HG03064 (cell line): ENCODE results near the gene CELF2.
"Not testable (repeated sequence)": the region's sequence is repeated elsewhere in the genome, so short reads cannot be mapped to it uniquely, and the experiment has no call there.

Experiments used
- ATAC-seq: cut with Tn5 transposase; IDR thresholded peaks from one replicate; pipeline ENCODE4 v1.9.1; 2021; ENCODE audit warnings: low read depth; ENCODE audit not compliant: unreplicated experiment

Gene CELF2

DNA sequence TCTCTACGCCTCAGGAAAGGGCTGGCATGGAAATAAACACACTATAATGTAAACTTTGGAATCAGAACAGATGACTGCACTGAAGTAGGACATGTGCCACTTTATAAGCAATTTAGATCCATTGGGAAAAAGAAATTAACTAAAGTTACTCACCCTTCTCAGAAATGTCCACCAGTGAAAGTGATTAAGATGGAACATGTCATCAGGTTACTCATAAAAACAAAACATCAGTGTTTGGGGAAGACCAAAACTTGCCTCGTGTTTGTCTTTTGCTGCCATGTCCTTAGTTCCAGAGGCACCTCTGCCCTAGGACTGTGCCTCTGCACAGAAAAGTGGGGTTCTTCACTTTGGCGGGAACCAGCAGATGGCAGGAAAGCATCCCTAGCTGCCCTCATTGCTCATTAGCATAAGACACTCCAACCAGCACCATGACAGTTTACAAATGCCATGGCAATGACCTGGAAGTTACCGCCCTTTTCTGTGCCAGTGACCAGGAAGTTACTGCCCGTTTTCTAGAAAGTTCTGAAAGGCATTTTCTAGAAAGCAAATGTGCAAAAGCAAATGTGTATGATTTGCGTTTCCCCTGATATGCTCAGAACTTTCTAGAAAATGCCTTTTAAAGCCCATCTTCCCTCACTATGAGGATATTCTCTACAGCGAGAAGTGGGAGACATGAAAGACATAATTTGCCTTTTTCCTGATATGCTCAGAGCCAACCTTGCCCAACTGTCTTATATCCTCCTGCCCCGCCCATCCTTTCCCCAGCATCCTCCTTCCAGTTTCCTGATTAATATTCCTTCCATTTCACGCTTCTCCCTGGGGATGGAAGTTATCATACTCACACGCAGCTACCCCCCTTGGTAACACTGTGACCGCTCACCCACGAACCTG is 335.6 kb downstream of the CELF2 start:
- ATAC-seq = no peak

DNA sequence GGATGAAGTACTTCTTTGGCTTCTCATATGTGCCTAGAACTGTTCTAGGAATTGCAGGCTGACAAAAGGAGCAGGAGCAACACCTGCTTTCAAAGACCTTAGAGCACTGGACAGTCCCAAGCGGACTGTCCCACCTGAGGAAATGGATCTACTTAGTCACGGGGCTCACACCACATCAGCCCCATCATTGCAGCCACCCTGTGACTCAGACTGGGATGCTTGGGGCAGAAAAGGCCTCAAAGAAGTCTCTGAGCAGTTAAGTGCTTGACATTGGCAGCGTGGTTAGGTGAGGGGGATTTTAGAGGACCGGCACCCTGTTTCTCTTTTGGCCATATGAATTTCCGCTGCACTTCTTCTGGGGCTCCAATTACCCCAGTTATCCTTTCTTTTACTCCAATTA is 337.2 kb downstream of the CELF2 start:
- no peak for ATAC-seq

DNA sequence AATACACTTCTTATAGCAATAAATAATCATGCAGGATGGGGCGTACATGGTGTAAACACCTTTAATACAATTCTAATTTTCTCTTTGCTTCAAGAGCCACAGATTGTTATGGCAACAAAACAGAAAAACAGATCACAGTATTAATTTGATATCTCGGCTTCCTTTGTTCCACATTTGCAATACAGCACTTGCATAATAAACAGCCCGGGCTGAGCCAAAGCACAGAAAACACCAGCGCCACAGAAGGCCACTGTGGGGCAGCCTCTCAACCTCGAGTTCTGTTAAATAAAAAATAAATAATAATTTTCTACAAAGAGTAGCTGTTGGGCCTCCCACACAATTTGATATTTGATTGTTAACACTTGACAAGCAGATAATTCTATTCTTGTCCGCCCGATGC is 337.9 kb downstream of the CELF2 start:
- no peak for ATAC-seq

DNA sequence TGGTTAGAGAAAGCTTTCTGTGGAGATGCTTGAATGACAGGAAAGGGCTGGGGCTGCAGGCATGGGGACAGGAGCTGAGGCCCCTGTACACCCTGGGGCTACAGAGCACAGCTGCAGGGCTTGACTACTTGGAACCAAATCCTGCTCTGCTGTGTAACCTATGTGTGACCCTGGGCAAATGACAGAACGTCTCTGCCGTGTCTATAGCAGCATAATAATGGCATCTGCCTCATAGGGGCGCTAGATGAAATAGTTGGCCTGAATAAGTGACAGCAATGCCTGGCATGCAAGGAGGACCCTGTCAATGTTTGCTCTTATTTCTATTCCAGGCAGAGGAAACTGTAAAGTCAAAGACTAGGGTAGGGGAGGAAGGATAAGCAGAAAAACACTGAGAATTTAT is 339.8 kb downstream of the CELF2 start:
- ATAC-seq = no peak

DNA sequence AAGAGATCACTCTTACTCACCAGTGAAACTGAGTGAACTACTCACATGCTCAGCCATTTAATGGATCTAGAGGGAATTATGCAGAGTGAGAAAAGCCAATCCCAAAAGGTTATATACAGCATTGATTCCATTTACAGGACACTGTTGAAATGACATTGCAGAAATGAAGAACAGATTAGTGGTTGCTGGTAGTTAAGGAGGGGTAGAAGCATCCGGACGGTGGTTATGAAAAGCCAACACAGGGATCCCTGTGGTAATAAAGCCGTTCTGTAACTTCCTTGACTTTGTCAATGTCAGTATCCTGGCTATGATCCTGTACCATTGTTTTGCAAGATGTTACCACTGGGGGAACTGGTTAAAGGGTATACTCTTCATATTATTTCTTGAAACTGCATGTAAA is 340.3 kb downstream of the CELF2 start:
- ATAC-seq = no peak

DNA sequence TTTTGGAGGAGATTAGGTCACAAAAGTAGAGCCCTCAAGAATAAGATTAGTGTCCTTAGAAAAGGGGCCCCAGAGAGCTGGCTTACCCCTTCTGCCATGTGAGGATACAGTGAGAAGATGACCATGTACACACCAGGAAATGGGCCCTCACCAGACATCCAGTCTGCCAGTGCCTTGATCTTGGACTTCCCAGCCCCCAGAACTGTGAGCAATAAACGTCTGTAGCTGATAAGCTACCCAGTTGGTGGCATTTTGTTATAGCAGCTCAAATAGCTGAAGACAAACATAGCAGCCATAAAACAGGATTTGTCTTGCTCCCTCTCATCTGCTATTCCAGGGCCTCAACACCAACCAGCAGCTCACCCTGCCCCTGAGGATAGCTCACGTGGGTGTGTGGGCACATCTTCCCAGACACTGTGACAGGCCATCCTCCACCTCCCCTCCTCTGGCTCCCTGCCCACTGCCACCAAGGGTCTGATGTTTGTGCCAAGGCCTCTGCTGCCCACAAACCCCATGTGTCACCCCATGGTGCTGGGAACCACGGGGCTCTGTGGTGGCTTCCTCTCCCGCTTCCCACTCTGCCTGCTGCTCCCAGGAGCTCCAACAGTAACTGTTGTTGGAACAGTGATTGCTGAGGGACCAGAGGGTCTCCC is 341.4 kb downstream of the CELF2 start:
- no peak for ATAC-seq

DNA sequence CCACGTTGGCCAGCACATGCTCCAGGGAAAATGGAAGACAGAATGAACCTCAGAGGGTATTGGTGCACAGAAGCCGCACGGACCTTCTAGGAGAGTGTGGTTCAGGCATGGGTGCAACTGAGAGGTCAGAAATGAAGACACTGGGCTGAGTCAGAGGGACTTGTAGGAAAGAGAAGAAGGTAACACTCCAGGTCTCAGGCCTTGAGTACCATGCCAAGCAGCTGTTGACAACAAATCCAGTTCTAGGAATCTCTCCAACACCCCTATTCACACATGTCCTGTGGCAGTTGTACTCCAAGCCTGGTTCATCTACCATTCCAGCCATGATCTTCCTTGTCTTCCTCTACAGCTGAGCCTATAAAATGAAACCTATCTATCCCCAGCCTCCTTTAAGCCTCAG is 342.2 kb downstream of the CELF2 start:
- no peak for ATAC-seq

DNA sequence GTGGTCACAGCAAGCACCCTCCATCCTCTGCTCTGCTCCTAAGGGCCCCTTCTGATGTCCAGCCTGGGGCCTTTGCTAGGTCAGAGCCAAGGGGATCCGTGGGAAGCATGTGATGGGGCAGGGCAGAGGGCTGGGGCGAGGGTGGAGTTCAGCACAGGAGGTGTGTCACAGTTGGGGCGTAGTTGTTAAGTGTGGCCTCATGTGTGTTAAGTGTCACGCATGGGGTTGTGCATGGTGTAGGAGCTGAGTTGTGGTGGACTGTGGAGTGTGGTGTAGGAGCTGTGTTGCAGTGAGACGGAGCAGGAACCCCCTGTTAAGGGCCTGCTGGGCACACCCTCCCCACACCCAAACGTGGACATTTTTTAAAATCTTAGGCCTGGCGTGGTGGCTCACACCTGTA is 345.8 kb downstream of the CELF2 start:
- ATAC-seq = no peak

DNA sequence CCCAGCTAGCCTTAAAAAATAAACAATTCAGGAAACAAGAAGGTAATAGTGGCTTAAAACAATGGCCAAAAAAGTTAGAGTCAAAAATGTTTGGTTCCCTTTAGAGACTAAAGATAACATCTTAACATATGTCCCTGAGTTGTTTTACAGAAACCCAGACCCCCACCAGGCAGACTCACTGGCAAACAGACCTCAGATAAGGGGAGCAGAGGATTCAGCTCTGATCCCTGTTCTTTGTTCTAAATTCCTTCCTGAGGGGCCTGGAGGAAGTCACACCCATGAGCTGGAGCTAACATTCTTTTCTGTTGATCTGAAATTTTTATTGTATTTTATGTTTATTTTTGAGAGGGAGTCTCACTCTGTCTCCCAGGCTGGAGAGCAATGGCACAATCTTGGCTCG is 346.6 kb downstream of the CELF2 start:
- ATAC-seq = no peak

DNA sequence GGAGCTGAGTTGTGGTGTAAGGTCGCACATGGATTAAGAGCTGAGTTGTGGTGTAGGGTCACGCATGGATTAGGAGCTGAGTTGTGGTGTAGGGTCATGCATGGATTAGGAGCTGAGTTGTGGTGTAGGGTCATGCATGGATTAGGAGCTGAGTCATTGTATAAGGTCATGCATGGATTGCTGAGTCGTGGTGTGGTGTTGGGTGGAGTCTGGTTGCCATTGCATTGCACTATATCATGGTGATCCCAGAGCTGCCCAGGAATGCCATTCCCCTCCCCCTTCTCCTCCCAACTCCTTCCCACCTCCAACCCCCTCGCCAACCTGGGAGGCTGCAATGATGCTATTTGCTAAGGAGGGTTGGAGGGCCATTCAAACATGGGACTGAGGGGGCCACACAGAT is 349.2 kb downstream of the CELF2 start:
- not testable (repeated sequence) for ATAC-seq

DNA sequence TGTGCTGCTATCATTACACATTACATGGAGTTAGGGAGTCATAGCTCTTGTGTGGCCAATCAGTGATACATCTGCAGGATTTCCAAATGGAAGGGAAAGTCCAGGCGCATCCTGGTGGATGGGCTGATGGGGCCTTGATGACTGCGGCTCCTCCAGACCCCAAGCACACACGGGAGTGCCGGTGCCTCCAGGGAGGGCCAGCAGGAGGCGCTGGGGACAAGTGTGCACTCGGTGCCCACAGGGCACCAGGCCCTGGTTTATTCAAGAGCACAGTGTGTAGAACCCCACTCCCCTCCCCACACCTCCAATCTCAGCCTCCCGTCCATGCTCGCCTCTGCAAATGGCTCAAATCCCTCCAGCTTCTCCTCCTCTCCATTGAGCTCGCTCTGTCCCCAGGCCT is 349.8 kb downstream of the CELF2 start:
- no peak for ATAC-seq

DNA sequence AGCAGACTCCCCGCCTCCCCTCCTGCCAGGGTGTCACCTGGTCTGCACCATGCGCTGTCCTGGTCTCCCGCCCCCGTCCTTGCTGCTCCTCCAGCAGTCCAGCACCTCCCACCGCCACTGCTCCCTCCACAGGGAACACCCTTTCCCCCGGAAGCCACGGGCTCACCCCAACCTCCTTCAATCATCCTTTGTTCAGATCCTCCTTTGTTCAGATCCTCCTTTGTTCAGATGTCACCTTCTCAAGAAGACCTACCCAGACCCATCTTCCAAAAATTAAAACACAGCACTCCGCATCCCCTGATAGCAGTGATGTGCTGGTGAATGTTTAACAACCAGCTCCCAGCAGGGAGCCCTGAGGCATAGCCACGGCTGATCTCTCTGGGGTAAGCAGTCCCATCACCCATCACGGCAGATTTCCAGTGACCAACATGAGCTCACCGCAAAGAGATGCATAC is 356.1 kb downstream of the CELF2 start:
- no peak for ATAC-seq

DNA sequence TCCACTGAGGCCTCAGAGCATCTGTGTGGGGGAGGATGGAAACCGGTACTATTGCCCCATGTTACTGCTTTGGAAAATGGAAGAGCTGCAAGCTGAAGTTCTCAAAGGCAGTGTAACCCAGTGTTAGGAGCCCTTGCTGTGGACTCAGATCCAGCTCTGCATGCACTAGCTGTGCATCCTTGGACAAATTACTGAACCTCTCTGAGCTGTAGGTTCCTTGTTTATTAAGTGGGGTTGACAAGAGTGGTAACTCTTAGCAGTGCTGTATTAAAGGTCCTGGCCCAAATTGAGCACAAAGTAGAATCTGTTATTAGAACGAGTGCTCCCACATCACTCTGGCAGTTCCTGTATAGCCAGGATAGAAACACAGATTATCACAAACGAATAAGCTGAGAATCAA is 359.6 kb downstream of the CELF2 start:
- no peak for ATAC-seq

DNA sequence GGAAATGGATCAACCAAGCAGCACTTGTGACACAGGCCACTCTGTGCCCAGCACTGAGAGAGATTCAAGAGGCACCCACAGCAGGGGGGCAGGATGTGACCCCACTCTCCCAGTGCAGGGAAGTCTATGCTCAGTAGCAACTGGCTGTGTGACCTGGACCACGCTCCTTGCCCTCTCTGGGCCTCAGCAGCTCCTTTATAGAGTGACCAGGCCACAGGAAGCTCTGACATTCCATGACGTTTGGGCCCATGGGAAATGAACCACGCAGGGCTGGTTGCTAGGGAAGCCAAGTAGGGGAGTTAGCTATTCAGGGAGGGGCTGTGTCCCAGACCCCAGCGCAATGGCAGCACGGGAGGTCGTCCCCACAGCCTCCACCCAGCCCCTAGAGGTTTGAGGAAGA is 361.2 kb downstream of the CELF2 start:
- ATAC-seq = no peak

DNA sequence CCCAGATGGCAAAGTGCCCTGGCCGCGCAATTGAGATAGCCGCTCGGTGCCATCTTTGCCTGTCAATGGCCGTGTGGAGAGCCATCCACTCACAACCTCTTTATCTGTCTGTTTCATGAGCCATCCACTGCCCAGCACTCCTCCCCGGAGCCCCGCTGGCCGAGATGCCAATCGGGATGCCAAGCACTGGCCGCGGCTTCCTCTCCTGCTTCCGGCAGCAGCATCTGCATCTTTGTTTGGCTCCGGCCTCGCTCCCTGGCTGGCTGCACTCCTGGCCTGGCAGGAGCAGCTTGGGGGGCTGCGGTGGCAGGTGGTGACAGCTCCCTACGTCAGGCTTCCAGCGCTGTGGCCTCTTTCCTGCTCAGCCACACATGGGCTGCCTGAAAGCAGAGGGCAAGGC is 362.1 kb downstream of the CELF2 start:
- ATAC-seq = no peak

DNA sequence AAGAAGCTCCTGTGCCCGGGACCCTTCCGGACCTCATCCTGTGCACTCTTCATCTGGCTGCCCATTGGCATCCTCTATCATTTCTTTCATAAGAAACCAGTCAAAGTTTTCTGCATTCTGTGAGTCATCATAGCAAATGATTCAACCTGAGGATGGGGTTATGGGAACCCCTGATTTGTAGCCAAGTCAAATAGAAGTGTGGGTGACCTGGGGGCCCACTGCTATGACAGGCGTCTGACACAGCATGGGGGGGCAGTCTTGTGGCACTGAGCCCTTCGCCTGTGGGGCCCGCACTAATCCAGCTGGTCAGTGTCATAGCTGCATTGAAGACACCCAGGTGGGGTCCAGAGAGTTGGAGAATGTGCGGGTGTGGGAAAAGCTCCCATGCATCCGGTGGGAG is 363.4 kb downstream of the CELF2 start:
- ATAC-seq = no peak

DNA sequence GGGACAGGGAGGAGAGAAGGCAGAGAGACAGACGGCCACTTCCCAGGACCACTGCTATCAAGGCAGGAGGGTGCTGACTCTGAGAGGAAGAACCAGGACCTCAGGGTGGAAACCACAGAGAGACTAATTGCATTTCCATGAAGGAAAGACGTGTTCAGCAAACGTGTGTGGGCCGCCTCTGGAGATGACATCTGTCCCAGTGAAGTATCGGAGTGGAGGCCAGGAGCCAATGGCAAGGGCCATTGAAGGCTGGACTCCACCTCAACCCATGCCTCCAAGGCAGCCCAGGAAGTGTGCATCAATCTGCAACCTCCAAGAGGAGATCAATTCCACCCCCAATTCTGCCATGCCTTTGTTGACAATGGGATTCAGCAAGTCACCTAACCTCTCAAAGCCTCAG is 363.8 kb downstream of the CELF2 start:
- ATAC-seq = no peak

DNA sequence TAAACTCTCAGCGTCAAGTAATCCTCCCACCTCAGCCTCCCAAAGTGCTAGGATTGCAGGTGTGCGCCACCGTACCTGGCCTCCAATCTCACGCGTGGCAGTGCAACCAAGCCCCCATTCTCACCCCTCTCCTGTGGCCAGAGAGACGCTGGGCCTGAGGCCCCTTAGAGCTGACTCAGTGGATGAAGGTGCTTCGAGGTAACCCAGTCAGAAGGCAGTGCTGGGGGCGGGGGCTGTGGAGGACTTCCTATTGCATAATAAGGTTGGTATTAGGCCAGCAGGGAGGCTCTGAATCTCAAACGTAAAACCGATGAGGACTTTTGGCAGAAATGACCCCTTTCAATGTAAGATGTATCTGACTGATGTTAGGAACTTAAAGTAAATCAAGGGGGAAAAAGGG is 364.5 kb downstream of the CELF2 start:
- no peak for ATAC-seq

DNA sequence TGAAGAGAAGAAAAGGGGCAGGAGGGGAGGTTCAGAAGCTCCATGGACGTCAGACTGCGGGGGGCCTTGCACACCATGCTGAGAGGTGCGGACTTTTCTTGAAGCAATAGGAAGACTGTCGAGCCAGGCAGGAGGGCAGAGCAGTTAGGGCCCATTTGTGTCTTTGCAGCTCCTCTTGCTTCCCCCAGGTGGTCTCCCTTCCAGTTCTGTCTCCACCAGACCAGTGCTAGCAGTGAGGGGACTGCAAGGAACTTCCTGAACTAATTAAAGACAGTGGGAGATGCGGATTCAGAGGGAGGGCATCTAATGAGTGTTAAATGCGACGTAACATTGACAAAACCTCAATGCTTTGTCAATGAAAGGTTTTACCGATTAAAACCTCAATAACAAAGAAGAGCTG is 368.4 kb downstream of the CELF2 start:
- ATAC-seq = no peak
